Superior temporal gyrus (tissue), 1 donor: Measurements from ENCODE around the gene OAF.
"Not testable (repeated sequence)": the region's sequence is repeated elsewhere in the genome, so short reads cannot be mapped to it uniquely, and the experiment has no call there.

Source experiments
- DNase-seq: peaks from one replicate; pipeline ENCODE4 v3.0.0-alpha.2; 2016; ENCODE audit errors: extremely low spot score

The OAF gene

GRCh38 chr11:120270386-120270785 is 59.6 kb downstream of the OAF start:
- DNase-seq: no peak

GRCh38 chr11:120271672-120272071 is 60.8 kb downstream of the OAF start:
- no peak for DNase-seq

- DNase-seq: no peak
Measured at GRCh38 chr11:120272303-120272702, 61.5 kb downstream of the OAF start.

GRCh38 chr11:120273432-120273831 is 62.6 kb downstream of the OAF start:
- DNase-seq: no peak

GRCh38 chr11:120273956-120274355 is 63.1 kb downstream of the OAF start:
- not testable (repeated sequence) for DNase-seq

- DNase-seq: no peak
Measured at GRCh38 chr11:120279502-120279901, 68.7 kb downstream of the OAF start.
